HepG2 (cell line): ENCODE results near the gene PRICKLE2. TPM values are rescaled to one million over a fixed set of nuclear protein-coding genes. Genes with fewer than 3 reads are reported as not detected.

Source experiments
- ATAC-seq: fragments of 200-7000 bp; cut with Tn5 transposase; 3 replicates; pipeline ENCODE4 v1.9.1; 2020; ENCODE audit warnings: mild to moderate bottlenecking, moderate library complexity
- BruUV-seq: library from RNA; stranded (reverse); fragments of 400-500 nt; replicated peaks from 2 replicates; lab custom pipeline; 2021; lab: Mats Ljungman, UMichigan
- CTCF ChIA-PET: fragments of 300-600 bp; formaldehyde crosslinking; extraction: SDS; loops from one replicate; lab custom pipeline; 2021; ENCODE audit warnings: low total read pairs, inconsistent platforms, low intra/inter-chr PET ratio; lab: Yijun Ruan, JAX
- POLR2A ChIA-PET: fragments of 350-600 bp; sonication (Branson Sonifier 250); formaldehyde crosslinking; loops from one replicate; lab custom pipeline; 2020; ENCODE audit warnings: antibody characterized with exemption, inconsistent platforms; lab: Yijun Ruan, JAX
- DNase-seq: peaks from one replicate; pipeline ENCODE4 v3.0.0-alpha.2; 2015; ENCODE audit warnings: low spot score
- FAIRE-seq: peaks from 3 replicates; lab custom pipeline; 2011; peaks lifted over from hg19 to GRCh38; lab: Jason Lieb, UNC
- H2AFZ ChIP-seq: one replicate; pipeline ENCODE4 v1.6.1; 2011; ENCODE audit warnings: low read length, inconsistent platforms
- H3K27ac ChIP-seq: fragments of 300-600 bp; 3 replicates; pipeline ENCODE4 v1.8.0; 2011; ENCODE audit warnings: mixed run types, mild to moderate bottlenecking, mixed read lengths, low read length, inconsistent platforms; ENCODE audit not compliant: insufficient read depth; ENCODE audit errors: extremely low read length
- H3K27me3 ChIP-seq, 2 experiments: fragments of 200-600 bp in 1 of 2; 2 replicates in 1 of 2; 3 replicates in 1 of 2; pipeline versions ENCODE4 v1.6.0 to v1.8.0; 2011; ENCODE audit warnings: low read length in 2 of 2, mild to moderate bottlenecking in 2 of 2, moderate library complexity in 2 of 2, inconsistent platforms in 1 of 2; ENCODE audit not compliant: insufficient read depth in 2 of 2, control insufficient read depth in 1 of 2
- H3K36me3 ChIP-seq, 2 experiments: fragments of 200-600 bp in 1 of 2; replicated peaks in 1 of 2; 2 replicates in 1 of 2; 3 replicates in 1 of 2; pipeline versions ENCODE4 v1.5.1 to v1.8.0; 2011; ENCODE audit warnings: low read length in 2 of 2, inconsistent platforms in 1 of 2; ENCODE audit not compliant: insufficient read depth in 2 of 2, control insufficient read depth in 1 of 2
- H3K4me1 ChIP-seq: 2 replicates; pipeline ENCODE4 v1.5.1; 2012; ENCODE audit warnings: low read length, inconsistent platforms; ENCODE audit not compliant: insufficient read depth
- H3K4me2 ChIP-seq: 2 replicates; pipeline ENCODE4 v1.6.0; 2011; ENCODE audit warnings: low read depth, low read length, inconsistent platforms
- H3K4me3 ChIP-seq, 3 experiments: fragments of 200-600 bp in 1 of 3; sonication (generic), shearing (Covaris generic) in 1 of 3; replicated peaks in 1 of 3; 2 replicates each; pipeline ENCODE4 v1.5.1; 2011 to 2016; ENCODE audit warnings: low read length in 3 of 3, inconsistent platforms in 2 of 3, low read depth in 2 of 3, mild to moderate bottlenecking in 2 of 3, control low read depth in 1 of 3, mixed read lengths in 1 of 3; ENCODE audit not compliant: insufficient read depth in 1 of 3
- H3K79me2 ChIP-seq: one replicate; pipeline ENCODE4 v1.6.1; 2011; ENCODE audit warnings: low read length, inconsistent platforms; ENCODE audit not compliant: insufficient read depth
- H3K9ac ChIP-seq: 2 replicates; pipeline ENCODE4 v1.6.0; 2011; ENCODE audit warnings: mild to moderate bottlenecking, low read depth, low read length, inconsistent platforms; ENCODE audit not compliant: insufficient read depth
- H3K9me3 ChIP-seq: 2 replicates; pipeline ENCODE4 v1.5.1; 2012; ENCODE audit warnings: mild to moderate bottlenecking, low read length
- H4K20me1 ChIP-seq: 2 replicates; pipeline ENCODE4 v1.6.0; 2011; ENCODE audit warnings: inconsistent platforms, mild to moderate bottlenecking, low read length, moderate library complexity; ENCODE audit not compliant: insufficient read depth
- RARA ChIP-seq: IDR thresholded peaks from 2 replicates; pipeline ENCODE4 v1.6.1; 2016; ENCODE audit warnings: missing genetic modification reagents, missing compliant biosample characterization
- TBX2 ChIP-seq: sonication (generic); formaldehyde crosslinking; IDR thresholded peaks from 2 replicates; pipeline ENCODE4 v1.5.0; 2020; ENCODE audit warnings: missing genetic modification reagents, mild to moderate bottlenecking, borderline replicate concordance
- ZFYVE20 ChIP-seq: sonication (generic); formaldehyde crosslinking; IDR thresholded peaks from 2 replicates; pipeline ENCODE4 v1.8.0; 2023; ENCODE audit warnings: low read depth, mild to moderate bottlenecking, moderate library complexity, missing genetic modification reagents, borderline replicate concordance
- ZNF138 ChIP-seq: sonication (generic); formaldehyde crosslinking; IDR thresholded peaks from 2 replicates; pipeline ENCODE4 v1.5.0; 2020; ENCODE audit warnings: mild to moderate bottlenecking, low read depth, missing genetic modification reagents
- ZNF354B ChIP-seq: sonication (generic); formaldehyde crosslinking; IDR thresholded peaks from 2 replicates; pipeline ENCODE4 v1.8.0; 2022; ENCODE audit warnings: mild to moderate bottlenecking, missing genetic modification reagents
- WGBS: methylation state at CpG from one replicate; pipeline ENCODE4 v1.1.6; 2017; ENCODE audit warnings: low lambda C conversion rate; 5-methylcytosine and 5-hydroxymethylcytosine counted together
- in situ Hi-C: cut with HindIII; loops from 2 replicates; pipeline ENCODE4 v1.10.0; 2017; ENCODE audit warnings: low pct_unique_long_range_greater_than_20kb; ENCODE audit not compliant: extremely low pct_ligation_motif_present
- intact Hi-C: fragments of 100-400 bp; cut with micrococcal nuclease; formaldehyde crosslinking; loops from one replicate; pipeline ENCODE4 v1.10.0; 2022; ENCODE audit not compliant: unreplicated experiment
- polyA plus RNA-seq, 8 experiments: library from polyadenylated mRNA; depleted of rRNA in 3 of 8; stranded (reverse) in 7 of 8; unstranded in 1 of 8; fragments of >200 nt; fragmentation: Illumina TruSeq in 4 of 8; extraction: Trizol in 4 of 8; gene quantifications; 2 replicates each; pipeline versions ENCODE4 v1.2.1 to v1.2.3, GENCODE V29; 2011 to 2016; ENCODE audit warnings: low read depth in 4 of 8, missing spikeins in 1 of 8, mixed read lengths in 1 of 8; ENCODE audit not compliant: insufficient read depth in 1 of 8
- total RNA-seq, 5 experiments: library from RNA; depleted of rRNA; stranded (reverse); fragments of >200 nt; fragmentation: Illumina TruSeq; extraction: Trizol; gene quantifications; 2 replicates each; pipeline ENCODE4 v1.2.3, GENCODE V29; 2016; ENCODE audit warnings: low read depth in 1 of 5
- TF ChIP-seq, protein P1 (sequence below): IDR thresholded peaks from 2 replicates; pipeline ENCODE4 v1.6.1; 2016; ENCODE audit warnings: low read depth, control low read depth
- TF ChIP-seq, protein P2 (sequence below): sonication (generic); formaldehyde crosslinking; IDR thresholded peaks from 2 replicates; pipeline ENCODE4 v1.4.0; 2020; ENCODE audit warnings: missing genetic modification reagents

Gene PRICKLE2
- total and polyA plus RNA-seq, 2 of the 13 experiments (the other 11 are each of a cell fraction or from before 2014, with no cell fraction given), result 0.01 to 0.07 TPM

DNA sequence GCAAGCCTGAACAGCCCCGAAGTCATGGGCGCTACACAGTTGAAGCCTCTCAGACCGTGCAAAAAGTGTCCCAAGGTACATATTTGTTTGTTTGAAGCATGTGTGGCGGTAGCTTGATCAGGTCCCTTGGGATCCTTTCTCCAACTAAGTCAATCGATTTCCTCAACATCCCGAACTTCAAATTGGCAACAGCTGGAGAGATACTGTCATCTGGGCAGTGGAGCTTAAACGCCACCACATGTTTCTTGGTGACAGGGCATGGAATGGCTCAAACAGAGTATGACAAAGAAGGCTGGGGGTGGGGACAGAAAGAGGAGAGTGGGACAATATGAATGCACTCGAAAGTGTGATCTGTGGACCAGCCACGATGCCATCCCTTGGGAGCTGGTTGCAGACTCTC lies 117.0 kb downstream of the PRICKLE2 start:
- ATAC-seq (no peak), DNase-seq (no peak), FAIRE-seq (no peak)
- TF ChIP-seq TBX2 (no peak), ZFYVE20 (CRISPR knock-in tag) (no peak), ZNF354B (CRISPR knock-in tag) (no peak), RARA (CRISPR knock-in tag) (0 out of 2 replicates have a peak, but pooled peaks have one; percentile 0), ZNF138 (CRISPR knock-in tag) (no peak)
- TF ChIP-seq, protein P1, sequence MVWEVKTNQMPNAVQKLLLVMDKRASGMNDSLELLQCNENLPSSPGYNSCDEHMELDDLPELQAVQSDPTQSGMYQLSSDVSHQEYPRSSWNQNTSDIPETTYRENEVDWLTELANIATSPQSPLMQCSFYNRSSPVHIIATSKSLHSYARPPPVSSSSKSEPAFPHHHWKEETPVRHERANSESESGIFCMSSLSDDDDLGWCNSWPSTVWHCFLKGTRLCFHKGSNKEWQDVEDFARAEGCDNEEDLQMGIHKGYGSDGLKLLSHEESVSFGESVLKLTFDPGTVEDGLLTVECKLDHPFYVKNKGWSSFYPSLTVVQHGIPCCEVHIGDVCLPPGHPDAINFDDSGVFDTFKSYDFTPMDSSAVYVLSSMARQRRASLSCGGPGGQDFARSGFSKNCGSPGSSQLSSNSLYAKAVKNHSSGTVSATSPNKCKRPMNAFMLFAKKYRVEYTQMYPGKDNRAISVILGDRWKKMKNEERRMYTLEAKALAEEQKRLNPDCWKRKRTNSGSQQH (CRISPR knock-in tag), result no peak
- TF ChIP-seq, protein P2, sequence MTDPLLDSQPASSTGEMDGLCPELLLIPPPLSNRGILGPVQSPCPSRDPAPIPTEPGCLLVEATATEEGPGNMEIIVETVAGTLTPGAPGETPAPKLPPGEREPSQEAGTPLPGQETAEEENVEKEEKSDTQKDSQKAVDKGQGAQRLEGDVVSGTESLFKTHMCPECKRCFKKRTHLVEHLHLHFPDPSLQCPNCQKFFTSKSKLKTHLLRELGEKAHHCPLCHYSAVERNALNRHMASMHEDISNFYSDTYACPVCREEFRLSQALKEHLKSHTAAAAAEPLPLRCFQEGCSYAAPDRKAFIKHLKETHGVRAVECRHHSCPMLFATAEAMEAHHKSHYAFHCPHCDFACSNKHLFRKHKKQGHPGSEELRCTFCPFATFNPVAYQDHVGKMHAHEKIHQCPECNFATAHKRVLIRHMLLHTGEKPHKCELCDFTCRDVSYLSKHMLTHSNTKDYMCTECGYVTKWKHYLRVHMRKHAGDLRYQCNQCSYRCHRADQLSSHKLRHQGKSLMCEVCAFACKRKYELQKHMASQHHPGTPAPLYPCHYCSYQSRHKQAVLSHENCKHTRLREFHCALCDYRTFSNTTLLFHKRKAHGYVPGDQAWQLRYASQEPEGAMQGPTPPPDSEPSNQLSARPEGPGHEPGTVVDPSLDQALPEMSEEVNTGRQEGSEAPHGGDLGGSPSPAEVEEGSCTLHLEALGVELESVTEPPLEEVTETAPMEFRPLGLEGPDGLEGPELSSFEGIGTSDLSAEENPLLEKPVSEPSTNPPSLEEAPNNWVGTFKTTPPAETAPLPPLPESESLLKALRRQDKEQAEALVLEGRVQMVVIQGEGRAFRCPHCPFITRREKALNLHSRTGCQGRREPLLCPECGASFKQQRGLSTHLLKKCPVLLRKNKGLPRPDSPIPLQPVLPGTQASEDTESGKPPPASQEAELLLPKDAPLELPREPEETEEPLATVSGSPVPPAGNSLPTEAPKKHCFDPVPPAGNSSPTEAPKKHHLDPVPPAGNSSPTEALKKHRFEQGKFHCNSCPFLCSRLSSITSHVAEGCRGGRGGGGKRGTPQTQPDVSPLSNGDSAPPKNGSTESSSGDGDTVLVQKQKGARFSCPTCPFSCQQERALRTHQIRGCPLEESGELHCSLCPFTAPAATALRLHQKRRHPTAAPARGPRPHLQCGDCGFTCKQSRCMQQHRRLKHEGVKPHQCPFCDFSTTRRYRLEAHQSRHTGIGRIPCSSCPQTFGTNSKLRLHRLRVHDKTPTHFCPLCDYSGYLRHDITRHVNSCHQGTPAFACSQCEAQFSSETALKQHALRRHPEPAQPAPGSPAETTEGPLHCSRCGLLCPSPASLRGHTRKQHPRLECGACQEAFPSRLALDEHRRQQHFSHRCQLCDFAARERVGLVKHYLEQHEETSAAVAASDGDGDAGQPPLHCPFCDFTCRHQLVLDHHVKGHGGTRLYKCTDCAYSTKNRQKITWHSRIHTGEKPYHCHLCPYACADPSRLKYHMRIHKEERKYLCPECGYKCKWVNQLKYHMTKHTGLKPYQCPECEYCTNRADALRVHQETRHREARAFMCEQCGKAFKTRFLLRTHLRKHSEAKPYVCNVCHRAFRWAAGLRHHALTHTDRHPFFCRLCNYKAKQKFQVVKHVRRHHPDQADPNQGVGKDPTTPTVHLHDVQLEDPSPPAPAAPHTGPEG, result no peak
- CTCF ChIA-PET, result no interaction called here
- H3K4me2 ChIP-seq, result 0 out of 2 replicates have a peak overlapping the region, but pooled peaks have one; percentile 2
- H3K9me3 ChIP-seq, result no peaks in the 10 kb centered on the region
- H3K4me3 ChIP-seq, result no peak overlapping the region
- H3K9ac ChIP-seq, result no peak overlapping the region
- no peaks in the 10 kb centered on the region for H3K36me3 ChIP-seq
- no peak overlapping the region for H3K27ac ChIP-seq
- no TSS peak for BruUV-seq
- WGBS, result 36% methylated on average over 9 of the region's 9 CpGs
- intact Hi-C loops, result loop anchor here (2.0 kb wide), 2 partner anchors 43 to 77 kb away; no protein-coding TSS in a partner anchor
- no peaks in the 10 kb centered on the region for H3K79me2 ChIP-seq
- POLR2A ChIA-PET, result no interaction called here
- no peak overlapping the region for H2AFZ ChIP-seq
- H3K27me3 ChIP-seq, result no peaks in the 10 kb centered on the region
- H3K4me1 ChIP-seq, result peaks cover 43% of the 10 kb centered on the region
- in situ Hi-C loops, result no loop called here
- no peaks in the 10 kb centered on the region for H4K20me1 ChIP-seq
